Measurements from ENCODE around the gene FNDC3A. TPM values are rescaled to one million over a fixed set of nuclear protein-coding genes. Genes with fewer than 3 reads are reported as not detected.

Gene FNDC3A
- total RNA-seq, 2 experiments from 2014 or later = 25.7 to 26.6 TPM

GRCh38 chr13:49164712-49165111 lies 189.0 kb downstream of the FNDC3A start:
- intact Hi-C loops (cut with micrococcal nuclease) = no loop called here
- no peaks in the 10 kb centered on the region for H3K27me3 Mint-ChIP-seq
- POLR2A ChIA-PET = interaction anchor here (0.6 kb wide), 1 partner anchor 33 kb away, joined by 3 read pairs; no protein-coding TSS in a partner anchor

GRCh38 chr13:49165798-49166752 lies 190.4 kb downstream of the FNDC3A start:
- DNase-seq = no peak
- CTCF ChIA-PET = no interaction called here
- Mint-ChIP-seq H3K4me3 (no peak overlapping the region), H3K4me1 (ENCODE audit: low read depth) (peaks cover 12% of the 10 kb centered on the region), H3K9me3 (peaks cover 20% of the 10 kb centered on the region), H3K27ac (no peak overlapping the region), H3K36me3 (ENCODE audit: low read depth) (peaks cover 60% of the 10 kb centered on the region), H3K27me3 (no peaks in the 10 kb centered on the region)
- ATAC-seq = no peak
- POLR2A ChIA-PET = no interaction called here
- intact Hi-C loops (cut with micrococcal nuclease) = no loop called here
- no peak for TF ChIP-seq CTCF (IDR thresholded peaks at IDR 0.05)

More at GRCh38 chr13:49164712-49165111, 189.0 kb downstream of the FNDC3A start:
- peaks cover 12% of the 10 kb centered on the region for H3K4me1 Mint-ChIP-seq (ENCODE audit: low read depth)
- peaks cover 20% of the 10 kb centered on the region for H3K9me3 Mint-ChIP-seq
- CTCF ChIA-PET = interaction anchor here (0.6 kb wide), 1 partner anchor 30 kb away, joined by 3 read pairs; no protein-coding TSS in a partner anchor
- ATAC-seq (no peak), DNase-seq (no peak)
- H3K36me3 Mint-ChIP-seq (ENCODE audit: low read depth) = peaks cover 67% of the 10 kb centered on the region
- no peak overlapping the region for H3K27ac Mint-ChIP-seq
- no peak overlapping the region for H3K4me3 Mint-ChIP-seq
- no peak for TF ChIP-seq CTCF (IDR thresholded peaks at IDR 0.05)

GRCh38 chr13:49171359-49171758 lies 195.6 kb downstream of the FNDC3A start:
- CTCF ChIA-PET = no interaction called here
- Mint-ChIP-seq H3K4me1 (ENCODE audit: low read depth) (peaks cover under 1% of the 10 kb centered on the region), H3K27ac (no peak overlapping the region), H3K9me3 (no peaks in the 10 kb centered on the region), H3K36me3 (ENCODE audit: low read depth) (peaks cover 40% of the 10 kb centered on the region), H3K4me3 (no peak overlapping the region), H3K27me3 (no peaks in the 10 kb centered on the region)
- ATAC-seq (no peak), DNase-seq (no peak)
- TF ChIP-seq CTCF (IDR thresholded peaks at IDR 0.05) = no peak
- POLR2A ChIA-PET = no interaction called here
- intact Hi-C loops (cut with micrococcal nuclease) = no loop called here

GRCh38 chr13:49183672-49184325 lies 208.1 kb downstream of the FNDC3A start:
- Mint-ChIP-seq H3K9me3 (no peaks in the 10 kb centered on the region), H3K4me1 (ENCODE audit: low read depth) (peaks cover 13% of the 10 kb centered on the region), H3K36me3 (ENCODE audit: low read depth) (peaks cover 40% of the 10 kb centered on the region), H3K27me3 (no peaks in the 10 kb centered on the region), H3K27ac (no peak overlapping the region), H3K4me3 (no peak overlapping the region)
- ATAC-seq = peak; percentile 76
- POLR2A ChIA-PET = no interaction called here
- CTCF ChIA-PET = interaction anchor here (1.5 kb wide), 1 partner anchor 214 kb away, joined by 3 read pairs; no protein-coding TSS in a partner anchor
- no peak for TF ChIP-seq CTCF (IDR thresholded peaks at IDR 0.05)
- no peak for DNase-seq
- intact Hi-C loops (cut with micrococcal nuclease) = no loop called here

Measured in activated CD8-positive, alpha-beta T cell treated with anti-CD3 and anti-CD28 coated beads for 36 hours (primary cell).